A549 (cell line): Measurements from ENCODE around the gene RABIF. TPM values are rescaled to one million over a fixed set of nuclear protein-coding genes. Genes with fewer than 3 reads are reported as not detected.

Source experiments
- ATAC-seq, 2 experiments: fragments of 200-7000 bp in 1 of 2; fragments of >200 bp in 1 of 2; cut with Nextera tagmentation in 1 of 2; cut with Tn5 transposase in 1 of 2; 3 replicates each; pipeline versions ENCODE4 v1.8.0 to v1.9.1; 2018 to 2020; ENCODE audit warnings: mild to moderate bottlenecking in 1 of 2, moderate library complexity in 1 of 2
- CTCF ChIA-PET: fragments of 300-600 bp; sonication (Branson Sonifier 250); formaldehyde crosslinking; extraction: SDS; loops from one replicate; lab custom pipeline; 2021; ENCODE audit warnings: antibody characterized with exemption, inconsistent platforms; lab: Yijun Ruan, JAX
- POLR2A ChIA-PET: fragments of 350-600 bp; formaldehyde crosslinking; extraction: SDS; loops from one replicate; lab custom pipeline; 2021; ENCODE audit warnings: antibody characterized with exemption, inconsistent platforms; lab: Yijun Ruan, JAX
- DNase-seq, 2 experiments: peaks; one replicate each; pipeline versions ENCODE4 v3.0.0 to v3.0.0-alpha.2; 2011 to 2016; ENCODE audit warnings: low read depth in 1 of 2, low spot score in 1 of 2
- FAIRE-seq: peaks from 2 replicates; lab custom pipeline; 2011; peaks lifted over from hg19 to GRCh38; lab: Jason Lieb, UNC
- H3K27ac ChIP-seq, 2 experiments: fragments of >200 bp; sonication (Bioruptor Twin); formaldehyde crosslinking; 3 replicates each; pipeline ENCODE4 v1.5.1; 2016 to 2017
- H3K4me1 ChIP-seq: fragments of >200 bp; sonication (Bioruptor Twin); formaldehyde crosslinking; 3 replicates; pipeline ENCODE4 v1.6.1; 2016
- H3K4me2 ChIP-seq: fragments of >200 bp; sonication (Bioruptor Twin); formaldehyde crosslinking; 3 replicates; pipeline ENCODE4 v1.6.1; 2016
- H3K4me3 ChIP-seq: fragments of >200 bp; sonication (Bioruptor Twin); formaldehyde crosslinking; 3 replicates; pipeline ENCODE4 v1.5.1; 2016
- H3K9me3 ChIP-seq: fragments of >200 bp; sonication (Bioruptor Twin); formaldehyde crosslinking; 3 replicates; pipeline ENCODE4 v1.6.1; 2016
- ATOH8 ChIP-seq: fragments of 250-450 bp; sonication (Bioruptor Pico); IDR thresholded peaks from 2 replicates; pipeline ENCODE4 v1.5.0; 2020; ENCODE audit warnings: low read depth, mild to moderate bottlenecking, moderate library complexity
- BHLHE40 ChIP-seq: IDR thresholded peaks from 2 replicates; pipeline ENCODE4 v1.6.1; 2012; ENCODE audit warnings: low read depth, low read length, inconsistent platforms
- CBX2 ChIP-seq: fragments of 200-600 bp; sonication (generic); IDR thresholded peaks from 2 replicates; pipeline ENCODE4 v1.6.1; 2016; ENCODE audit warnings: low read depth, mild to moderate bottlenecking, borderline replicate concordance
- CBX8 ChIP-seq: fragments of 200-600 bp; sonication (generic); IDR thresholded peaks from 2 replicates; pipeline ENCODE4 v1.6.1; 2016
- CEBPB ChIP-seq, 2 experiments: fragments of >200 bp in 1 of 2; sonication (Bioruptor Twin) in 1 of 2; formaldehyde crosslinking in 1 of 2; IDR thresholded peaks; 2 replicates each; pipeline ENCODE4 v1.6.1; 2012 to 2016
- CHD2 ChIP-seq: fragments of 150-350 bp; IDR thresholded peaks from 2 replicates; pipeline ENCODE4 v1.6.1; 2014; ENCODE audit warnings: low read length; ENCODE audit not compliant: partially characterized antibody
- CHD4 ChIP-seq: fragments of 200-600 bp; sonication (generic); IDR thresholded peaks from 2 replicates; pipeline ENCODE4 v1.6.1; 2016; ENCODE audit warnings: antibody characterized with exemption, mild to moderate bottlenecking, borderline replicate concordance
- E2F6 ChIP-seq: IDR thresholded peaks from 2 replicates; pipeline ENCODE4 v1.6.1; 2012; ENCODE audit warnings: low read depth, borderline replicate concordance
- EHF ChIP-seq: fragments of 250-450 bp; sonication (Bioruptor Pico); IDR thresholded peaks from 2 replicates; pipeline ENCODE4 v1.5.0; 2020; ENCODE audit warnings: mild to moderate bottlenecking
- ELK1 ChIP-seq: fragments of 150-350 bp; IDR thresholded peaks from 2 replicates; pipeline ENCODE4 v1.6.1; 2014; ENCODE audit warnings: low read depth, mild to moderate bottlenecking, low read length
- ESRRA ChIP-seq: fragments of 150-350 bp; IDR thresholded peaks from 2 replicates; pipeline ENCODE4 v1.6.1; 2014; ENCODE audit warnings: mild to moderate bottlenecking, low read length, borderline replicate concordance
- GATA3 ChIP-seq: IDR thresholded peaks from 2 replicates; pipeline ENCODE4 v1.6.1; 2012; ENCODE audit warnings: borderline replicate concordance
- HEYL ChIP-seq: fragments of 250-450 bp; sonication (Bioruptor Pico); IDR thresholded peaks from 2 replicates; pipeline ENCODE4 v1.8.0; 2021; ENCODE audit warnings: mild to moderate bottlenecking, moderate library complexity
- HOXA7 ChIP-seq: fragments of 250-450 bp; sonication (Bioruptor Pico); IDR thresholded peaks from 2 replicates; pipeline ENCODE4 v1.5.0; 2020; ENCODE audit warnings: mild to moderate bottlenecking, moderate library complexity
- HOXB13 ChIP-seq: fragments of 250-450 bp; sonication (Bioruptor Pico); IDR thresholded peaks from 2 replicates; pipeline ENCODE4 v1.5.0; 2020; ENCODE audit warnings: low read depth, mild to moderate bottlenecking, moderate library complexity
- JUNB ChIP-seq: fragments of >200 bp; sonication (Bioruptor Twin); formaldehyde crosslinking; IDR thresholded peaks from 2 replicates; pipeline ENCODE4 v1.6.1; 2016
- KDM5A ChIP-seq: fragments of 200-600 bp; sonication (generic); IDR thresholded peaks from 2 replicates; pipeline ENCODE4 v1.6.1; 2016; ENCODE audit warnings: antibody characterized with exemption, mild to moderate bottlenecking
- MAFK ChIP-seq: fragments of 450-650 bp; IDR thresholded peaks from 2 replicates; pipeline ENCODE4 v1.6.1; 2014; ENCODE audit not compliant: partially characterized antibody
- MYC ChIP-seq: IDR thresholded peaks from 2 replicates; pipeline ENCODE4 v1.6.1; 2012; ENCODE audit warnings: mild to moderate bottlenecking, inconsistent platforms, low read length, improper control_type of control experiment, borderline replicate concordance
- NFE2L2 ChIP-seq: fragments of 150-350 bp; conservative IDR thresholded peaks from 2 replicates; pipeline ENCODE4 v1.6.1; 2014; ENCODE audit warnings: low read length
- PBX3 ChIP-seq: IDR thresholded peaks from 2 replicates; pipeline ENCODE4 v1.6.1; 2012
- POLR2A ChIP-seq: IDR thresholded peaks from 2 replicates; pipeline ENCODE4 v1.6.1; 2012; ENCODE audit warnings: mild to moderate bottlenecking, low read length
- RARB ChIP-seq: fragments of 250-450 bp; sonication (Bioruptor Pico); IDR thresholded peaks from 2 replicates; pipeline ENCODE4 v1.8.0; 2021; ENCODE audit warnings: mild to moderate bottlenecking, moderate library complexity
- RNF2 ChIP-seq: fragments of 200-600 bp; sonication (generic); IDR thresholded peaks from 2 replicates; pipeline ENCODE4 v1.6.1; 2016; ENCODE audit warnings: low read depth, mild to moderate bottlenecking, antibody characterized with exemption, moderate library complexity, borderline replicate concordance
- SMC3 ChIP-seq: fragments of >200 bp; sonication (Bioruptor Twin); formaldehyde crosslinking; IDR thresholded peaks from 3 replicates; pipeline ENCODE4 v1.6.1; 2018; ENCODE audit warnings: inconsistent platforms
- SREBF2 ChIP-seq: fragments of 450-650 bp; IDR thresholded peaks from 2 replicates; pipeline ENCODE4 v1.6.1; 2014; ENCODE audit warnings: mild to moderate bottlenecking, moderate library complexity
- TFCP2L1 ChIP-seq: fragments of 250-450 bp; sonication (Bioruptor Pico); IDR thresholded peaks from 2 replicates; pipeline ENCODE4 v1.5.0; 2021; ENCODE audit warnings: mild to moderate bottlenecking
- TP53 ChIP-seq: fragments of 250-450 bp; sonication (Bioruptor Pico); IDR thresholded peaks from 2 replicates; pipeline ENCODE4 v1.5.0; 2021; ENCODE audit warnings: mild to moderate bottlenecking, moderate library complexity
- ZC3H11A ChIP-seq: fragments of 450-650 bp; IDR thresholded peaks from 2 replicates; pipeline ENCODE4 v1.6.1; 2014; ENCODE audit warnings: antibody characterized with exemption, mild to moderate bottlenecking
- ZFP36 ChIP-seq: fragments of 450-650 bp; IDR thresholded peaks from 2 replicates; pipeline ENCODE4 v1.6.1; 2014; ENCODE audit warnings: borderline replicate concordance; ENCODE audit not compliant: partially characterized antibody
- ZSCAN20 ChIP-seq: fragments of 250-450 bp; sonication (Bioruptor Pico); IDR thresholded peaks from 2 replicates; pipeline ENCODE4 v1.8.0; 2022; ENCODE audit warnings: mild to moderate bottlenecking, moderate library complexity
- WGBS: methylation state at CpG from one replicate; pipeline ENCODE4 v1.1.6; 2017; ENCODE audit errors: missing lambda C conversion rate; 5-methylcytosine and 5-hydroxymethylcytosine counted together
- polyA plus RNA-seq, 4 experiments: library from polyadenylated mRNA; depleted of rRNA in 3 of 4; stranded (reverse); fragments of >200 nt; fragmentation: RNase III in 1 of 4; extraction: RNeasy Plus Mini Kit Qiagen cat#74134 plus additional on column Dnase treatment in 1 of 4; gene quantifications; 2 replicates in 3 of 4; 3 replicates in 1 of 4; pipeline ENCODE4 v1.2.3, GENCODE V29; 2011 to 2017

RABIF gene
- polyA plus RNA-seq, 2 of the 4 experiments (the other 2 are of a cell fraction) = 16.8 to 22.1 TPM

- CTCF ChIA-PET = interaction anchor here (0.7 to 1.2 kb wide), 3 partner anchors 10 to 20 kb away, joined by 3 to 4 read pairs (median 3); no protein-coding TSS in a partner anchor
- Histone ChIP-seq H3K9me3 (no peaks in the 10 kb centered on the region), H3K27ac (no peak overlapping the region), H3K4me3 (no peak overlapping the region), H3K4me1 (no peaks in the 10 kb centered on the region), H3K4me2 (no peak overlapping the region)
- DNase-seq (no peak), ATAC-seq (no peak; a peak in 1 of 6 replicates), FAIRE-seq (no peak)
- WGBS = 72% methylated on average over 4 of the region's 4 CpGs
- no peak for TF ChIP-seq POLR2A
- no peak for TF ChIP-seq RARB (CRISPR knock-in tag)
- no peak for TF ChIP-seq CHD4
- no peak for TF ChIP-seq ATOH8
- no peak for TF ChIP-seq CBX2
- no peak for TF ChIP-seq MAFK
- TF ChIP-seq ZSCAN20 = no peak
- TF ChIP-seq HOXA7 (CRISPR knock-in tag) = no peak
- TF ChIP-seq GATA3 = no peak
- no peak for TF ChIP-seq ELK1
- no peak for TF ChIP-seq JUNB
- TF ChIP-seq ESRRA = no peak
- no peak for TF ChIP-seq HEYL (CRISPR knock-in tag)
- TF ChIP-seq HOXB13 (CRISPR knock-in tag) = no peak
- no peak for TF ChIP-seq CEBPB (IDR thresholded peaks at IDR 0.05)
- no peak for TF ChIP-seq SREBF2
- no peak for TF ChIP-seq TFCP2L1 (CRISPR knock-in tag)
- no peak for TF ChIP-seq CBX8
- no peak for TF ChIP-seq PBX3
- POLR2A ChIA-PET = no interaction called here
Observed at GRCh38 chr1:202873026-202873425, 15.9 kb downstream of the RABIF start.

- no peak overlapping the region for H3K4me2 ChIP-seq
- H3K27ac ChIP-seq = no peak overlapping the region
- H3K4me3 ChIP-seq = no peak overlapping the region
- 42% methylated on average over 4 of the region's 4 CpGs for WGBS
- CTCF ChIA-PET = no interaction called here
- TF ChIP-seq ZFP36 (no peak), KDM5A (no peak), SMC3 (no peak), HOXB13 (CRISPR knock-in tag) (no peak), EHF (CRISPR knock-in tag) (no peak), CBX8 (no peak), CHD2 (no peak), MYC (no peak), ZC3H11A (no peak), NFE2L2 (no peak), PBX3 (no peak), E2F6 (no peak), BHLHE40 (no peak), RNF2 (no peak), TP53 (CRISPR knock-in tag) (no peak)
- no peaks in the 10 kb centered on the region for H3K4me1 ChIP-seq
- FAIRE-seq = no peak
- no peaks in the 10 kb centered on the region for H3K9me3 ChIP-seq
- ATAC-seq = peak in 1 of 2 experiments; percentile 49; a peak in 1 of 6 replicates
- POLR2A ChIA-PET = no interaction called here
- DNase-seq = no peak
Observed at GRCh38 chr1:202871367-202871766, 17.6 kb downstream of the RABIF start.
